ENCODE data around the gene KLHL29.

DNA sequence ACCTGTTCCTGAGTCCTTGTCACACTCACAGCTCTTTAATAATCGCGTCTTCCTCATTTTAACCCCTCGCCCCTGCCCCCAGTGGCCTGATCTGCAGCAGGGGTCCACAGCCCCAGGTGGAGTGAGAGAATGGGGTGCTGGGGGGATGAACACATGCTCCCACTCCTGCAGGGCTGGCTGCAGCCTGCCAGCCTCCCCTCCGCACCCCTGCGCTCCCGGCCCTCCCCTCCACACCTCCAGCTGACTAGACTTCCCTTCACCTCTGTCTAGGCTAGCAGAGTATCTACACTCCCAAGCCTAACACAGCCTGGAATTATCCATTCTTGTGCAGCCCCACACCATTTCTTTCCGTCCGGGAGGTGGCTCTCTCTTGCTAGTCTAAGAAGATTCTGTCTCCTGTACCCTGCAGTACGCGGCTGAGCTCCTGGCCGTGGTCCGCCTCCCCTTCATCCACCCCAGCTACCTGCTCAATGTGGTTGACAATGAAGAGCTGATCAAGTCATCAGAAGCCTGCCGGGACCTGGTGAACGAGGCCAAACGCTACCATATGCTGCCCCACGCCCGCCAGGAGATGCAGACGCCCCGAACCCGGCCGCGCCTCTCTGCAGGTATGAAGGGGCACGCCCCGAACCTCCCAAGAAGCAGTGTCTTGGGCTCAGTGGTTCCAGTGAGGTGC, 310.4 kb downstream of the KLHL29 start:
- TF ChIP-seq, protein P1, sequence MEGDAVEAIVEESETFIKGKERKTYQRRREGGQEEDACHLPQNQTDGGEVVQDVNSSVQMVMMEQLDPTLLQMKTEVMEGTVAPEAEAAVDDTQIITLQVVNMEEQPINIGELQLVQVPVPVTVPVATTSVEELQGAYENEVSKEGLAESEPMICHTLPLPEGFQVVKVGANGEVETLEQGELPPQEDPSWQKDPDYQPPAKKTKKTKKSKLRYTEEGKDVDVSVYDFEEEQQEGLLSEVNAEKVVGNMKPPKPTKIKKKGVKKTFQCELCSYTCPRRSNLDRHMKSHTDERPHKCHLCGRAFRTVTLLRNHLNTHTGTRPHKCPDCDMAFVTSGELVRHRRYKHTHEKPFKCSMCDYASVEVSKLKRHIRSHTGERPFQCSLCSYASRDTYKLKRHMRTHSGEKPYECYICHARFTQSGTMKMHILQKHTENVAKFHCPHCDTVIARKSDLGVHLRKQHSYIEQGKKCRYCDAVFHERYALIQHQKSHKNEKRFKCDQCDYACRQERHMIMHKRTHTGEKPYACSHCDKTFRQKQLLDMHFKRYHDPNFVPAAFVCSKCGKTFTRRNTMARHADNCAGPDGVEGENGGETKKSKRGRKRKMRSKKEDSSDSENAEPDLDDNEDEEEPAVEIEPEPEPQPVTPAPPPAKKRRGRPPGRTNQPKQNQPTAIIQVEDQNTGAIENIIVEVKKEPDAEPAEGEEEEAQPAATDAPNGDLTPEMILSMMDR (IDR thresholded peaks at IDR 0.05; ENCODE audit: low read length) = no peak
- no peak for TF ChIP-seq EZH2 (optimal IDR thresholded peaks at IDR 0.05; ENCODE audit: low read depth, low read length)
